Measurements from ENCODE around the gene TMOD3.

TMOD3 gene

GRCh38 chr15:51866751-51867150 is 37.3 kb downstream of the TMOD3 start:
- no peak for DNase-seq (ENCODE audit: extremely low read depth, insufficient read length)
- peaks cover 2% of the 10 kb centered on the region for H3K36me3 ChIP-seq (ENCODE audit: control insufficient read depth, insufficient read depth, low read length)
- no peak overlapping the region for H3K4me3 ChIP-seq (replicated peaks; ENCODE audit: low read depth, low read length)
- TF ChIP-seq, protein P1, sequence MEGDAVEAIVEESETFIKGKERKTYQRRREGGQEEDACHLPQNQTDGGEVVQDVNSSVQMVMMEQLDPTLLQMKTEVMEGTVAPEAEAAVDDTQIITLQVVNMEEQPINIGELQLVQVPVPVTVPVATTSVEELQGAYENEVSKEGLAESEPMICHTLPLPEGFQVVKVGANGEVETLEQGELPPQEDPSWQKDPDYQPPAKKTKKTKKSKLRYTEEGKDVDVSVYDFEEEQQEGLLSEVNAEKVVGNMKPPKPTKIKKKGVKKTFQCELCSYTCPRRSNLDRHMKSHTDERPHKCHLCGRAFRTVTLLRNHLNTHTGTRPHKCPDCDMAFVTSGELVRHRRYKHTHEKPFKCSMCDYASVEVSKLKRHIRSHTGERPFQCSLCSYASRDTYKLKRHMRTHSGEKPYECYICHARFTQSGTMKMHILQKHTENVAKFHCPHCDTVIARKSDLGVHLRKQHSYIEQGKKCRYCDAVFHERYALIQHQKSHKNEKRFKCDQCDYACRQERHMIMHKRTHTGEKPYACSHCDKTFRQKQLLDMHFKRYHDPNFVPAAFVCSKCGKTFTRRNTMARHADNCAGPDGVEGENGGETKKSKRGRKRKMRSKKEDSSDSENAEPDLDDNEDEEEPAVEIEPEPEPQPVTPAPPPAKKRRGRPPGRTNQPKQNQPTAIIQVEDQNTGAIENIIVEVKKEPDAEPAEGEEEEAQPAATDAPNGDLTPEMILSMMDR (IDR thresholded peaks at IDR 0.05; ENCODE audit: insufficient read depth, low read length, poor library complexity, severe bottlenecking): no peak
- H3K27me3 ChIP-seq (replicated peaks; ENCODE audit: control insufficient read depth, insufficient read depth, low read length): no peaks in the 10 kb centered on the region

DNA sequence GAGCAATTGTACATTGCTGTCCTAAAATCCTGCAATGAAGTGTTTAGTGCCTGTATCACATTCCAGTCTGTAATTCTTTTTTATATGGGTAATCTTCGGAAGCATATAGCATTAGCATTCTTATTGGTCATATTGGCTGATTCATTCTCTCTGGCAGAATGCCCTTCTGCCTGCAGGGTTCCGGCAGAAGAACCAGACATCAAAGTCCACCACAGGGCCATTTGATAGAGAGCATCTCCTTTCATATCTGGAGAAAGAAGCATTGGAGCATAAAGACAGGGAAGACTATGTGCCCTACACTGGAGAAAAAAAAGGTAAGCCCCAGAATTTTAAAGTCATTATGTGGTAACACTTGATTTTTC is 39.6 kb downstream of the TMOD3 start:
- H3K36me3 ChIP-seq (ENCODE audit: control insufficient read depth, insufficient read depth, low read length): peaks cover 2% of the 10 kb centered on the region
- no peaks in the 10 kb centered on the region for H3K27me3 ChIP-seq (replicated peaks; ENCODE audit: control insufficient read depth, insufficient read depth, low read length)
- DNase-seq (ENCODE audit: extremely low read depth, insufficient read length): no peak
- H3K4me3 ChIP-seq (replicated peaks; ENCODE audit: low read depth, low read length): no peak overlapping the region
- TF ChIP-seq, protein P1 (IDR thresholded peaks at IDR 0.05; ENCODE audit: insufficient read depth, low read length, poor library complexity, severe bottlenecking): no peak

GRCh38 chr15:51870774-51871173 is 41.3 kb downstream of the TMOD3 start:
- Histone ChIP-seq H3K36me3 (ENCODE audit: control insufficient read depth, insufficient read depth, low read length) (peaks cover 2% of the 10 kb centered on the region), H3K4me3 (replicated peaks; ENCODE audit: low read depth, low read length) (no peak overlapping the region)
- TF ChIP-seq, protein P1 (IDR thresholded peaks at IDR 0.05; ENCODE audit: insufficient read depth, low read length, poor library complexity, severe bottlenecking): no peak

GRCh38 chr15:51874751-51875644 is 45.5 kb downstream of the TMOD3 start:
- H3K36me3 ChIP-seq (ENCODE audit: control insufficient read depth, insufficient read depth, low read length): peaks cover 2% of the 10 kb centered on the region
- TF ChIP-seq, protein P1 (IDR thresholded peaks at IDR 0.05; ENCODE audit: insufficient read depth, low read length, poor library complexity, severe bottlenecking): no peak
- no peak for DNase-seq (ENCODE audit: extremely low read depth, insufficient read length)
- H3K4me3 ChIP-seq (replicated peaks; ENCODE audit: low read depth, low read length): no peak overlapping the region
- H3K27me3 ChIP-seq (replicated peaks; ENCODE audit: control insufficient read depth, insufficient read depth, low read length): no peaks in the 10 kb centered on the region

More at GRCh38 chr15:51870774-51871173, 41.3 kb downstream of the TMOD3 start:
- DNase-seq (ENCODE audit: extremely low read depth, insufficient read length): no peak
- H3K27me3 ChIP-seq (replicated peaks; ENCODE audit: control insufficient read depth, insufficient read depth, low read length): no peaks in the 10 kb centered on the region

DNA sequence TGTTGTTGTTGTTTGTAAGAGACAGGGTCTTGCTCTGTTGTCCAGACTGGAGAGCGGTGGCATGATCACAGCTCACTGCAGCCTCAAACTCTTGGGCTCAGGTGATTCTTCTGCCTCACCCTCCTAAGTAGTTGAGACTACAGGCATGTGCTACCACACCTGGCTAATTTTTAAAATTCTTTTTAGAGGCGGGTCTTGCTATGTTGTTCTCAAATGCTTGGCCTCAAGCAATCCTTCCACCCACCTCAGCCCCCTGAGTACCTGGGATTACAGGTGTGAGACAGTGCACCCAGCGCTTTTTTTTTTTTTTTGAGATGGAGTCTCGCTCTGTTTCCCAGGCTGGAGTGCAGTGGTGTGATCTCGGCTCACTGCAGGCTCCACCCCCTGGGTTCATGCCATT is 46.7 kb downstream of the TMOD3 start:
- no peak for DNase-seq (ENCODE audit: extremely low read depth, insufficient read length)
- no peak overlapping the region for H3K4me3 ChIP-seq (replicated peaks; ENCODE audit: low read depth, low read length)
- TF ChIP-seq, protein P1 (IDR thresholded peaks at IDR 0.05; ENCODE audit: insufficient read depth, low read length, poor library complexity, severe bottlenecking): no peak
- no peaks in the 10 kb centered on the region for H3K27me3 ChIP-seq (replicated peaks; ENCODE audit: control insufficient read depth, insufficient read depth, low read length)
- no peaks in the 10 kb centered on the region; the same call in none of the 2 replicates for H3K36me3 ChIP-seq (ENCODE audit: control insufficient read depth, insufficient read depth, low read length)
